HepG2 (cell line): ENCODE results near the gene L3MBTL1. TPM values are rescaled to one million over a fixed set of nuclear protein-coding genes. Genes with fewer than 3 reads are reported as not detected.

ENCODE experiments used
- HOXA3 ChIP-seq: sonication (generic); formaldehyde crosslinking; IDR thresholded peaks from 2 replicates; pipeline ENCODE4 v1.5.0; 2020; ENCODE audit warnings: missing genetic modification reagents
- JUND ChIP-seq: sonication (generic); formaldehyde crosslinking; IDR thresholded peaks from 2 replicates; pipeline ENCODE4 v1.8.0; 2022; ENCODE audit warnings: mild to moderate bottlenecking, missing genetic modification reagents
- KLF6 ChIP-seq: IDR thresholded peaks from 2 replicates; pipeline ENCODE4 v1.8.0; 2016; ENCODE audit warnings: missing biosample characterization, missing genetic modification reagents
- MAZ ChIP-seq, 2 experiments: sonication (generic) in 1 of 2; formaldehyde crosslinking in 1 of 2; IDR thresholded peaks; 2 replicates each; pipeline versions ENCODE4 v1.5.0 to v1.6.1; 2012 to 2020; ENCODE audit warnings: low read depth in 2 of 2, mild to moderate bottlenecking in 2 of 2, borderline replicate concordance in 1 of 2, improper control_type of control experiment in 1 of 2, low read length in 1 of 2, missing genetic modification reagents in 1 of 2, moderate library complexity in 1 of 2
- MXD4 ChIP-seq: IDR thresholded peaks from 2 replicates; pipeline ENCODE4 v1.6.1; 2016; ENCODE audit warnings: mild to moderate bottlenecking, missing biosample characterization, missing genetic modification reagents
- POLR2A ChIP-seq, 2 experiments: IDR thresholded peaks; 2 replicates each; pipeline ENCODE4 v1.6.1; 2011; ENCODE audit warnings: low read depth in 2 of 2, low read length in 2 of 2, mild to moderate bottlenecking in 1 of 2, moderate library complexity in 1 of 2; ENCODE audit not compliant: insufficient read depth in 1 of 2
- STAT5B ChIP-seq: sonication (generic); formaldehyde crosslinking; IDR thresholded peaks from 2 replicates; pipeline ENCODE4 v1.4.0; 2020; ENCODE audit warnings: missing genetic modification reagents
- ZBTB1 ChIP-seq: sonication (generic); formaldehyde crosslinking; IDR thresholded peaks from 2 replicates; pipeline ENCODE4 v1.4.0; 2020; ENCODE audit warnings: missing genetic modification reagents, borderline replicate concordance
- ZEB1 ChIP-seq: IDR thresholded peaks from 2 replicates; pipeline ENCODE4 v1.6.1; 2012; ENCODE audit warnings: mild to moderate bottlenecking, low read depth, inconsistent platforms; ENCODE audit not compliant: insufficient replicate concordance
- ZFX ChIP-seq: sonication (generic); formaldehyde crosslinking; IDR thresholded peaks from 2 replicates; pipeline ENCODE4 v1.4.0; 2020; ENCODE audit warnings: mild to moderate bottlenecking, low read depth, missing genetic modification reagents, moderate library complexity
- ZNF180 ChIP-seq: sonication (generic); formaldehyde crosslinking; IDR thresholded peaks from 2 replicates; pipeline ENCODE4 v1.4.0; 2020; ENCODE audit warnings: low read depth, missing genetic modification reagents, borderline replicate concordance
- ZNF205 ChIP-seq: IDR thresholded peaks from 2 replicates; pipeline ENCODE4 v1.6.1; 2018; ENCODE audit warnings: missing biosample characterization, missing genetic modification reagents
- ZNF343 ChIP-seq: sonication (generic); formaldehyde crosslinking; IDR thresholded peaks from 2 replicates; pipeline ENCODE4 v1.4.0; 2020; ENCODE audit warnings: mild to moderate bottlenecking, missing genetic modification reagents
- ZNF557 ChIP-seq: sonication (generic); formaldehyde crosslinking; IDR thresholded peaks from 2 replicates; pipeline ENCODE4 v1.4.0; 2020; ENCODE audit warnings: missing genetic modification reagents
- ZNF564 ChIP-seq: sonication (generic); formaldehyde crosslinking; IDR thresholded peaks from 2 replicates; pipeline ENCODE4 v1.8.1; 2023; ENCODE audit warnings: mild to moderate bottlenecking, missing genetic modification reagents
- ZNF567 ChIP-seq: sonication (generic); formaldehyde crosslinking; IDR thresholded peaks from 2 replicates; pipeline ENCODE4 v1.8.1; 2023; ENCODE audit warnings: mild to moderate bottlenecking, missing genetic modification reagents, borderline replicate concordance
- polyA plus RNA-seq, 8 experiments: library from polyadenylated mRNA; depleted of rRNA in 3 of 8; stranded (reverse) in 7 of 8; unstranded in 1 of 8; fragments of >200 nt; fragmentation: Illumina TruSeq in 4 of 8; extraction: Trizol in 4 of 8; gene quantifications; 2 replicates each; pipeline versions ENCODE4 v1.2.1 to v1.2.3, GENCODE V29; 2011 to 2016; ENCODE audit warnings: low read depth in 4 of 8, missing spikeins in 1 of 8, mixed read lengths in 1 of 8; ENCODE audit not compliant: insufficient read depth in 1 of 8
- total RNA-seq, 5 experiments: library from RNA; depleted of rRNA; stranded (reverse); fragments of >200 nt; fragmentation: Illumina TruSeq; extraction: Trizol; gene quantifications; 2 replicates each; pipeline ENCODE4 v1.2.3, GENCODE V29; 2016; ENCODE audit warnings: low read depth in 1 of 5
- TF ChIP-seq, protein P1 (sequence below): sonication (generic); formaldehyde crosslinking; IDR thresholded peaks from 2 replicates; pipeline ENCODE4 v1.5.0; 2020; ENCODE audit warnings: missing genetic modification reagents
- TF ChIP-seq, protein P2 (sequence below): sonication (generic); formaldehyde crosslinking; IDR thresholded peaks from 2 replicates; pipeline ENCODE4 v1.9.0; 2021; ENCODE audit warnings: missing genetic modification reagents, borderline replicate concordance
- TF ChIP-seq, protein P3 (sequence below): sonication (generic); formaldehyde crosslinking; IDR thresholded peaks from 2 replicates; pipeline ENCODE4 v1.4.0; 2020; ENCODE audit warnings: mild to moderate bottlenecking, missing genetic modification reagents
- TF ChIP-seq, protein P4 (sequence below): sonication (generic); formaldehyde crosslinking; IDR thresholded peaks from 2 replicates; pipeline ENCODE4 v1.8.1; 2023; ENCODE audit warnings: mild to moderate bottlenecking, inconsistent platforms, moderate library complexity, missing genetic modification reagents, borderline replicate concordance

Gene L3MBTL1
- total and polyA plus RNA-seq, 2 of the 13 experiments (the other 11 are each of a cell fraction or from before 2014, with no cell fraction given), result 9.0 to 17.8 TPM

DNA sequence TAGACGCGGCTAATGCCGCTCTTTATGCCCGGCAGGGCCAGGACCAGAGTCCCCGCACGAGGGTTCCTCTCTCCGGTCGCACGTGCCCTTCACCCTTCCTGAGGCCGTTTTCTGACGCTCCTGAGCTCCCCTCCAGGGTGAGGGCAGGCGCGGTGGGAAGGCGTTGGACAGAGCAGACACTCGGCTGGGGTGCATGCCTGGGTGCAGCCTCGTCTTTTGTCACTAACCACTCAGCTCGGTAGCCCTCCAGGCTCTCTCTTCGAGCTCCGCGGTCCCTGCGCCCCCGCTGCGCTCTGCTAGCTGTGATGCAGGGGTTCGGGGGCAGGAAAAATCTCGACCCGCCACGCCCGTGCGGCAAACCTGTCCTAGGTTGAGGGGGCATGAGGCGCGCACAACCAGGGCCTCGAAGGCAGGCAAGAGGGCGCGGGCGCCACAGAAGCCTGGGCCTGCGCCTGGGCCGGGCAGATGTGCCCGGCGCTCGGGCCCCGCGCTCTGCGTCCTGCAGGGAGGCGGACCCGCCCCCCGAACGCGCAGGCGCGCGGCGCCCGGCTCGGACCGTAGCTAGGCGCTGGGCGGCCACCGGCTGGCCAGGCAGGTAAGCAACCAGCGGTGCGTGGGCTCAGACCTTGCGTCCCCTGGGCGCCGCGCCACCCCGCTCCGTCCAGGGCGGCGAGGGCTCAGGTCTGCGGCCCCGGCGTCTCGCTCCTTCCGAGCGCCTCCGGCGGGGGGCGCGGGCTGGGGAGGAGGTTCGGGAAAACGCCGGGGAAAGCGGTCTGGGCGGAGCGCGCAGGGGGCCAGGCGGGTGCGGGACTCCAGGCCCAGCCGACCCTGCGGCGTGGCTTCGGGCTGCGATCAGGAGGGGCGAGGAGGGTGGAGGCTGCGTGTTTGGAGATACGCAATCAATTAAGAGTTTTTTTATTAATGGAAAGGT, at the start of gene L3MBTL1 (continued):
- TF ChIP-seq MAZ (IDR thresholded peaks at IDR 0.05; ENCODE audit: borderline replicate concordance, low read depth, low read length), result 0 out of 2 replicates have a peak, but pooled peaks have one; percentile 6
- TF ChIP-seq MAZ (CRISPR knock-in tag; IDR thresholded peaks at IDR 0.05; ENCODE audit: low read depth), result peak; percentile 89
- peak; percentile 93 for TF ChIP-seq ZNF564 (CRISPR knock-in tag)
- peak; percentile 44; the same call in 1 of the 2 replicates for TF ChIP-seq ZNF567 (CRISPR knock-in tag)
- TF ChIP-seq, protein P1, sequence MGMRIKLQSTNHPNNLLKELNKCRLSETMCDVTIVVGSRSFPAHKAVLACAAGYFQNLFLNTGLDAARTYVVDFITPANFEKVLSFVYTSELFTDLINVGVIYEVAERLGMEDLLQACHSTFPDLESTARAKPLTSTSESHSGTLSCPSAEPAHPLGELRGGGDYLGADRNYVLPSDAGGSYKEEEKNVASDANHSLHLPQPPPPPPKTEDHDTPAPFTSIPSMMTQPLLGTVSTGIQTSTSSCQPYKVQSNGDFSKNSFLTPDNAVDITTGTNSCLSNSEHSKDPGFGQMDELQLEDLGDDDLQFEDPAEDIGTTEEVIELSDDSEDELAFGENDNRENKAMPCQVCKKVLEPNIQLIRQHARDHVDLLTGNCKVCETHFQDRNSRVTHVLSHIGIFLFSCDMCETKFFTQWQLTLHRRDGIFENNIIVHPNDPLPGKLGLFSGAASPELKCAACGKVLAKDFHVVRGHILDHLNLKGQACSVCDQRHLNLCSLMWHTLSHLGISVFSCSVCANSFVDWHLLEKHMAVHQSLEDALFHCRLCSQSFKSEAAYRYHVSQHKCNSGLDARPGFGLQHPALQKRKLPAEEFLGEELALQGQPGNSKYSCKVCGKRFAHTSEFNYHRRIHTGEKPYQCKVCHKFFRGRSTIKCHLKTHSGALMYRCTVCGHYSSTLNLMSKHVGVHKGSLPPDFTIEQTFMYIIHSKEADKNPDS (CRISPR knock-in tag), result peak; percentile 16; the same call in 1 of the 2 replicates
- peak; percentile 79; the same call in 1 of the 2 replicates for TF ChIP-seq ZNF343 (CRISPR knock-in tag)
- 0 out of 2 replicates have a peak, but pooled peaks have one; percentile 54 for TF ChIP-seq ZNF557 (CRISPR knock-in tag)
- TF ChIP-seq, protein P2, sequence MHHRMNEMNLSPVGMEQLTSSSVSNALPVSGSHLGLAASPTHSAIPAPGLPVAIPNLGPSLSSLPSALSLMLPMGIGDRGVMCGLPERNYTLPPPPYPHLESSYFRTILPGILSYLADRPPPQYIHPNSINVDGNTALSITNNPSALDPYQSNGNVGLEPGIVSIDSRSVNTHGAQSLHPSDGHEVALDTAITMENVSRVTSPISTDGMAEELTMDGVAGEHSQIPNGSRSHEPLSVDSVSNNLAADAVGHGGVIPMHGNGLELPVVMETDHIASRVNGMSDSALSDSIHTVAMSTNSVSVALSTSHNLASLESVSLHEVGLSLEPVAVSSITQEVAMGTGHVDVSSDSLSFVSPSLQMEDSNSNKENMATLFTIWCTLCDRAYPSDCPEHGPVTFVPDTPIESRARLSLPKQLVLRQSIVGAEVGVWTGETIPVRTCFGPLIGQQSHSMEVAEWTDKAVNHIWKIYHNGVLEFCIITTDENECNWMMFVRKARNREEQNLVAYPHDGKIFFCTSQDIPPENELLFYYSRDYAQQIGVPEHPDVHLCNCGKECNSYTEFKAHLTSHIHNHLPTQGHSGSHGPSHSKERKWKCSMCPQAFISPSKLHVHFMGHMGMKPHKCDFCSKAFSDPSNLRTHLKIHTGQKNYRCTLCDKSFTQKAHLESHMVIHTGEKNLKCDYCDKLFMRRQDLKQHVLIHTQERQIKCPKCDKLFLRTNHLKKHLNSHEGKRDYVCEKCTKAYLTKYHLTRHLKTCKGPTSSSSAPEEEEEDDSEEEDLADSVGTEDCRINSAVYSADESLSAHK (CRISPR knock-in tag), result no peak
- no peak; the same call in 1 of the 2 replicates for TF ChIP-seq KLF6 (CRISPR knock-in tag)
- TF ChIP-seq JUND (CRISPR knock-in tag), result peak; percentile 53; the same call in 1 of the 2 replicates
- peak; percentile 78; the same call in 1 of the 2 replicates for TF ChIP-seq ZNF205 (CRISPR knock-in tag)
- TF ChIP-seq POLR2A (IDR thresholded peaks at IDR 0.05; ENCODE audit: insufficient read depth in 1 of 2, low read depth in 2 of 2, low read length in 2 of 2), result peak in 1 of 2 experiments; percentile 86; a peak in 3 of 4 replicates
- peak; percentile 42 for TF ChIP-seq ZEB1
- TF ChIP-seq ZBTB1 (CRISPR knock-in tag), result no peak
- peak; percentile 24; the same call in 1 of the 2 replicates for TF ChIP-seq STAT5B
- TF ChIP-seq, protein P3, sequence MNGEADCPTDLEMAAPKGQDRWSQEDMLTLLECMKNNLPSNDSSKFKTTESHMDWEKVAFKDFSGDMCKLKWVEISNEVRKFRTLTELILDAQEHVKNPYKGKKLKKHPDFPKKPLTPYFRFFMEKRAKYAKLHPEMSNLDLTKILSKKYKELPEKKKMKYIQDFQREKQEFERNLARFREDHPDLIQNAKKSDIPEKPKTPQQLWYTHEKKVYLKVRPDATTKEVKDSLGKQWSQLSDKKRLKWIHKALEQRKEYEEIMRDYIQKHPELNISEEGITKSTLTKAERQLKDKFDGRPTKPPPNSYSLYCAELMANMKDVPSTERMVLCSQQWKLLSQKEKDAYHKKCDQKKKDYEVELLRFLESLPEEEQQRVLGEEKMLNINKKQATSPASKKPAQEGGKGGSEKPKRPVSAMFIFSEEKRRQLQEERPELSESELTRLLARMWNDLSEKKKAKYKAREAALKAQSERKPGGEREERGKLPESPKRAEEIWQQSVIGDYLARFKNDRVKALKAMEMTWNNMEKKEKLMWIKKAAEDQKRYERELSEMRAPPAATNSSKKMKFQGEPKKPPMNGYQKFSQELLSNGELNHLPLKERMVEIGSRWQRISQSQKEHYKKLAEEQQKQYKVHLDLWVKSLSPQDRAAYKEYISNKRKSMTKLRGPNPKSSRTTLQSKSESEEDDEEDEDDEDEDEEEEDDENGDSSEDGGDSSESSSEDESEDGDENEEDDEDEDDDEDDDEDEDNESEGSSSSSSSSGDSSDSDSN (CRISPR knock-in tag), result peak; percentile 93; the same call in 1 of the 2 replicates
- TF ChIP-seq MXD4, result peak; percentile 51
- no peak for TF ChIP-seq ZNF180
- TF ChIP-seq ZFX, result peak; percentile 97
- TF ChIP-seq HOXA3 (CRISPR knock-in tag), result peak; percentile 80
- TF ChIP-seq, protein P4, sequence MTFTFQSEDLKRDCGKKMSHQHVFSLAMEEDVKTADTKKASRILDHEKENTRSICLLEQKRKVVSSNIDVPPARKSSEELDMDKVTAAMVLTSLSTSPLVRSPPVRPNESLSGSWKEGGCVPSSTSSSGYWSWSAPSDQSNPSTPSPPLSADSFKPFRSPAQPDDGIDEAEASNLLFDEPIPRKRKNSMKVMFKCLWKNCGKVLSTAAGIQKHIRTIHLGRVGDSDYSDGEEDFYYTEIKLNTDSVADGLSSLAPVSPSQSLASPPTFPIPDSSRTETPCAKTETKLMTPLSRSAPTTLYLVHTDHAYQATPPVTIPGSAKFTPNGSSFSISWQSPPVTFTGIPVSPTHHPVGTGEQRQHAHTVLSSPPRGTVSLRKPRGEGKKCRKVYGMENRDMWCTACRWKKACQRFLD (CRISPR knock-in tag), result peak; percentile 88
